Measurements from ENCODE around the gene ZNF446. TPM values are rescaled to one million over a fixed set of nuclear protein-coding genes. Genes with fewer than 3 reads are reported as not detected.

The ZNF446 gene
- total RNA-seq, 1 donor from 2014 or later, result 15.5 TPM

- TF ChIP-seq CTCF (IDR thresholded peaks at IDR 0.05), result no peak
- H3K4me3 Mint-ChIP-seq (ENCODE audit: unreplicated experiment), result no peak overlapping the region
- DNase-seq (ENCODE audit: extremely low spot score, unreplicated experiment), result no peak
- no peaks in the 10 kb centered on the region for H3K27me3 Mint-ChIP-seq (ENCODE audit: unreplicated experiment)
- peaks cover 12% of the 10 kb centered on the region for H3K4me1 Mint-ChIP-seq (ENCODE audit: unreplicated experiment)
- no peak overlapping the region for H3K27ac Mint-ChIP-seq (ENCODE audit: unreplicated experiment)
- H3K9me3 Mint-ChIP-seq (ENCODE audit: unreplicated experiment), result no peaks in the 10 kb centered on the region
- H3K36me3 Mint-ChIP-seq (ENCODE audit: unreplicated experiment), result peaks cover 10% of the 10 kb centered on the region
Measured at GRCh38 chr19:58513213-58513693, 37.1 kb downstream of the ZNF446 start.

GRCh38 chr19:58513694-58514563 is 37.8 kb downstream of the ZNF446 start:
- Mint-ChIP-seq H3K27ac (ENCODE audit: unreplicated experiment) (no peak overlapping the region), H3K27me3 (ENCODE audit: unreplicated experiment) (no peaks in the 10 kb centered on the region), H3K9me3 (ENCODE audit: unreplicated experiment) (no peaks in the 10 kb centered on the region), H3K36me3 (ENCODE audit: unreplicated experiment) (peaks cover 10% of the 10 kb centered on the region), H3K4me1 (ENCODE audit: unreplicated experiment) (peaks cover 19% of the 10 kb centered on the region), H3K4me3 (ENCODE audit: unreplicated experiment) (no peak overlapping the region)
- DNase-seq (ENCODE audit: extremely low spot score, unreplicated experiment), result no peak
- TF ChIP-seq CTCF (IDR thresholded peaks at IDR 0.05), result peak; percentile 53

GRCh38 chr19:58514564-58515022 is 38.4 kb downstream of the ZNF446 start:
- Mint-ChIP-seq H3K27me3 (ENCODE audit: unreplicated experiment) (no peaks in the 10 kb centered on the region), H3K4me3 (ENCODE audit: unreplicated experiment) (no peak overlapping the region), H3K27ac (ENCODE audit: unreplicated experiment) (no peak overlapping the region), H3K36me3 (ENCODE audit: unreplicated experiment) (peaks cover 10% of the 10 kb centered on the region), H3K4me1 (ENCODE audit: unreplicated experiment) (peaks cover 22% of the 10 kb centered on the region), H3K9me3 (ENCODE audit: unreplicated experiment) (no peaks in the 10 kb centered on the region)
- no peak for DNase-seq (ENCODE audit: extremely low spot score, unreplicated experiment)
- TF ChIP-seq CTCF (IDR thresholded peaks at IDR 0.05), result no peak

GRCh38 chr19:58515259-58515658 is 39.1 kb downstream of the ZNF446 start:
- no peak overlapping the region for H3K4me3 Mint-ChIP-seq (ENCODE audit: unreplicated experiment)
- H3K27ac Mint-ChIP-seq (ENCODE audit: unreplicated experiment), result peak overlapping the region; percentile 31
- DNase-seq (ENCODE audit: extremely low spot score, unreplicated experiment), result no peak
- H3K4me1 Mint-ChIP-seq (ENCODE audit: unreplicated experiment), result peaks cover 27% of the 10 kb centered on the region
- no peak for TF ChIP-seq CTCF (IDR thresholded peaks at IDR 0.05)
- H3K36me3 Mint-ChIP-seq (ENCODE audit: unreplicated experiment), result peaks cover 10% of the 10 kb centered on the region
- H3K9me3 Mint-ChIP-seq (ENCODE audit: unreplicated experiment), result no peaks in the 10 kb centered on the region
- H3K27me3 Mint-ChIP-seq (ENCODE audit: unreplicated experiment), result no peaks in the 10 kb centered on the region

GRCh38 chr19:58516246-58516836 is 40.2 kb downstream of the ZNF446 start:
- H3K9me3 Mint-ChIP-seq (ENCODE audit: unreplicated experiment), result no peaks in the 10 kb centered on the region
- no peak for TF ChIP-seq CTCF (IDR thresholded peaks at IDR 0.05)
- peaks cover 30% of the 10 kb centered on the region for H3K4me1 Mint-ChIP-seq (ENCODE audit: unreplicated experiment)
- no peak for DNase-seq (ENCODE audit: extremely low spot score, unreplicated experiment)
- no peaks in the 10 kb centered on the region for H3K27me3 Mint-ChIP-seq (ENCODE audit: unreplicated experiment)
- H3K36me3 Mint-ChIP-seq (ENCODE audit: unreplicated experiment), result peaks cover 10% of the 10 kb centered on the region
- H3K4me3 Mint-ChIP-seq (ENCODE audit: unreplicated experiment), result no peak overlapping the region
- no peak overlapping the region for H3K27ac Mint-ChIP-seq (ENCODE audit: unreplicated experiment)

Measured in osteocyte (in vitro differentiated cells).